ENCODE results near the gene C1orf226.

Gene C1orf226

DNA sequence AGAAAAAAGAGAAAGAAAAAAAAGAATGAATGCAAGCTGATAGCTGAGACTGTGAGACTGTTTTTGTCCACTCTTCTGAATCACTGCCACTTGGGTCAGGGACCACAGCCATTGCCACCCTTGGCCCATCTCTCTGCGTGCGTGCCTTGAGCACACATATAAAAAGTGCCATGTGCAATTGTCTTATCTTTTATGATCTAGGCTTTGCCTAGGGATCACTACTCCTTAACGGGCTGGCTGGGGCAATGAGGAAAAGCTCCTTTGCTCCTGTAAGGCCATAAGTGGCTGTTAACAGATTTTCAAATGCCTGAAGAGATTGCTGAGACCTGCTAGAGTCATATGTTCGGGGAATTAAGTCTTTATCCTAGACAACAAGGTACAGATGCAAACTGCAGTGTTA is 13.1 kb upstream of the C1orf226 start:
- Histone ChIP-seq H2AFZ (ENCODE audit: low read depth, low read length, severe bottlenecking) (no peak overlapping the region), H3K9me2 (replicated peaks; ENCODE audit: insufficient read depth, low read length) (no peaks in the 10 kb centered on the region), H3K4me2 (ENCODE audit: low read depth, low read length, poor library complexity, severe bottlenecking) (no peak overlapping the region), H3K9ac (ENCODE audit: low read length) (no peak overlapping the region), H3K79me2 (ENCODE audit: insufficient read depth, low read length) (no peaks in the 10 kb centered on the region), H3F3A (ENCODE audit: insufficient read depth) (no peaks in the 10 kb centered on the region), H3K9me3 (ENCODE audit: insufficient read depth, low read length) (no peaks in the 10 kb centered on the region), H3K4me3 (ENCODE audit: insufficient read depth, low read length, poor library complexity, severe bottlenecking) (no peak overlapping the region), H3K27ac (ENCODE audit: low read depth, low read length) (no peak overlapping the region), H4K20me1 (ENCODE audit: low read depth, low read length) (no peaks in the 10 kb centered on the region), H3K27me3 (ENCODE audit: low read length) (no peaks in the 10 kb centered on the region), H3K36me3 (ENCODE audit: low read length) (no peaks in the 10 kb centered on the region)
- TF ChIP-seq EZH2phosphoT487 (conservative IDR thresholded peaks at IDR 0.05; ENCODE audit: low read length), result no peak
- TF ChIP-seq, protein P1, sequence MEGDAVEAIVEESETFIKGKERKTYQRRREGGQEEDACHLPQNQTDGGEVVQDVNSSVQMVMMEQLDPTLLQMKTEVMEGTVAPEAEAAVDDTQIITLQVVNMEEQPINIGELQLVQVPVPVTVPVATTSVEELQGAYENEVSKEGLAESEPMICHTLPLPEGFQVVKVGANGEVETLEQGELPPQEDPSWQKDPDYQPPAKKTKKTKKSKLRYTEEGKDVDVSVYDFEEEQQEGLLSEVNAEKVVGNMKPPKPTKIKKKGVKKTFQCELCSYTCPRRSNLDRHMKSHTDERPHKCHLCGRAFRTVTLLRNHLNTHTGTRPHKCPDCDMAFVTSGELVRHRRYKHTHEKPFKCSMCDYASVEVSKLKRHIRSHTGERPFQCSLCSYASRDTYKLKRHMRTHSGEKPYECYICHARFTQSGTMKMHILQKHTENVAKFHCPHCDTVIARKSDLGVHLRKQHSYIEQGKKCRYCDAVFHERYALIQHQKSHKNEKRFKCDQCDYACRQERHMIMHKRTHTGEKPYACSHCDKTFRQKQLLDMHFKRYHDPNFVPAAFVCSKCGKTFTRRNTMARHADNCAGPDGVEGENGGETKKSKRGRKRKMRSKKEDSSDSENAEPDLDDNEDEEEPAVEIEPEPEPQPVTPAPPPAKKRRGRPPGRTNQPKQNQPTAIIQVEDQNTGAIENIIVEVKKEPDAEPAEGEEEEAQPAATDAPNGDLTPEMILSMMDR (IDR thresholded peaks at IDR 0.05; ENCODE audit: insufficient read depth, low read length, poor library complexity, severe bottlenecking), result no peak

GRCh38 chr1:162369571-162369970 is 12.0 kb upstream of the C1orf226 start:
- Histone ChIP-seq H3K9ac (ENCODE audit: low read length) (no peak overlapping the region), H3K9me2 (replicated peaks; ENCODE audit: insufficient read depth, low read length) (no peaks in the 10 kb centered on the region), H3F3A (ENCODE audit: insufficient read depth) (no peaks in the 10 kb centered on the region), H3K36me3 (ENCODE audit: low read length) (no peaks in the 10 kb centered on the region), H3K9me3 (ENCODE audit: insufficient read depth, low read length) (no peaks in the 10 kb centered on the region), H4K20me1 (ENCODE audit: low read depth, low read length) (no peaks in the 10 kb centered on the region), H2AFZ (ENCODE audit: low read depth, low read length, severe bottlenecking) (no peak overlapping the region), H3K4me3 (ENCODE audit: insufficient read depth, low read length, poor library complexity, severe bottlenecking) (no peak overlapping the region), H3K27ac (ENCODE audit: low read depth, low read length) (no peak overlapping the region), H3K4me2 (ENCODE audit: low read depth, low read length, poor library complexity, severe bottlenecking) (no peak overlapping the region), H3K27me3 (ENCODE audit: low read length) (no peaks in the 10 kb centered on the region), H3K79me2 (ENCODE audit: insufficient read depth, low read length) (no peaks in the 10 kb centered on the region)
- TF ChIP-seq, protein P1 (IDR thresholded peaks at IDR 0.05; ENCODE audit: insufficient read depth, low read length, poor library complexity, severe bottlenecking), result no peak
- no peak for TF ChIP-seq EZH2phosphoT487 (conservative IDR thresholded peaks at IDR 0.05; ENCODE audit: low read length)

- H4K20me1 ChIP-seq (ENCODE audit: low read depth, low read length), result no peaks in the 10 kb centered on the region
- no peaks in the 10 kb centered on the region for H3K79me2 ChIP-seq (ENCODE audit: insufficient read depth, low read length)
These were observed 11.4 kb upstream of the C1orf226 start for GRCh38 chr1:162370161-162370560.

More at GRCh38 chr1:162370161-162370560, 11.4 kb upstream of the C1orf226 start:
- TF ChIP-seq, protein P1 (IDR thresholded peaks at IDR 0.05; ENCODE audit: insufficient read depth, low read length, poor library complexity, severe bottlenecking), result no peak
- Histone ChIP-seq H3K4me2 (ENCODE audit: low read depth, low read length, poor library complexity, severe bottlenecking) (no peak overlapping the region), H3F3A (ENCODE audit: insufficient read depth) (no peaks in the 10 kb centered on the region), H3K36me3 (ENCODE audit: low read length) (no peaks in the 10 kb centered on the region), H3K9me3 (ENCODE audit: insufficient read depth, low read length) (no peaks in the 10 kb centered on the region), H3K27me3 (ENCODE audit: low read length) (no peaks in the 10 kb centered on the region), H3K9ac (ENCODE audit: low read length) (no peak overlapping the region), H3K9me2 (replicated peaks; ENCODE audit: insufficient read depth, low read length) (no peaks in the 10 kb centered on the region), H2AFZ (ENCODE audit: low read depth, low read length, severe bottlenecking) (no peak overlapping the region), H3K4me3 (ENCODE audit: insufficient read depth, low read length, poor library complexity, severe bottlenecking) (no peak overlapping the region), H3K27ac (ENCODE audit: low read depth, low read length) (no peak overlapping the region)

Data from SU-DHL-6 (cell line).